HFFc6 (cell line): Measurements from ENCODE around the gene STRBP. TPM values are rescaled to one million over a fixed set of nuclear protein-coding genes. Genes with fewer than 3 reads are reported as not detected.

Source experiments
- DNase-seq: peaks from one replicate; pipeline ENCODE4 v3.0.0-alpha.2; 2018
- H3K27ac Mint-ChIP-seq: 2 replicates; pipeline ENCODE4 v1.8.0; 2020; ENCODE audit warnings: mild to moderate bottlenecking, mixed read lengths
- H3K27me3 Mint-ChIP-seq: 2 replicates; pipeline ENCODE4 v1.8.0; 2021; ENCODE audit warnings: mild to moderate bottlenecking, moderate library complexity, mixed read lengths; ENCODE audit not compliant: insufficient read depth
- H3K36me3 Mint-ChIP-seq: 2 replicates; pipeline ENCODE4 v1.8.0; 2021; ENCODE audit warnings: low read depth, mixed read lengths
- H3K4me1 Mint-ChIP-seq: 2 replicates; pipeline ENCODE4 v1.8.0; 2020; ENCODE audit warnings: low read depth, mixed read lengths
- H3K4me3 Mint-ChIP-seq: 2 replicates; pipeline ENCODE4 v1.8.0; 2020; ENCODE audit warnings: mild to moderate bottlenecking, moderate library complexity, mixed read lengths
- H3K9me3 Mint-ChIP-seq: 2 replicates; pipeline ENCODE4 v1.8.0; 2020; ENCODE audit warnings: mild to moderate bottlenecking, mixed read lengths
- CTCF ChIP-seq: fragments of 200-600 bp; sonication (generic); IDR thresholded peaks from 2 replicates; pipeline ENCODE4 v1.5.0; 2021; ENCODE audit warnings: antibody characterized with exemption, mild to moderate bottlenecking
- total RNA-seq, 6 experiments: library from RNA; stranded (reverse); fragmentation: NEBNext Ultra II Directional; extraction: Animal tissue kit (Norgen Biotek cat#: 25700); gene quantifications; 2 replicates in 1 of 6; 3 replicates in 5 of 6; pipeline ENCODE4 v1.2.3, GENCODE V29; 2021

The STRBP gene
- total RNA-seq, 6 experiments from 2014 or later, result 1.4 to 2.5 (median 1.9) TPM

DNA sequence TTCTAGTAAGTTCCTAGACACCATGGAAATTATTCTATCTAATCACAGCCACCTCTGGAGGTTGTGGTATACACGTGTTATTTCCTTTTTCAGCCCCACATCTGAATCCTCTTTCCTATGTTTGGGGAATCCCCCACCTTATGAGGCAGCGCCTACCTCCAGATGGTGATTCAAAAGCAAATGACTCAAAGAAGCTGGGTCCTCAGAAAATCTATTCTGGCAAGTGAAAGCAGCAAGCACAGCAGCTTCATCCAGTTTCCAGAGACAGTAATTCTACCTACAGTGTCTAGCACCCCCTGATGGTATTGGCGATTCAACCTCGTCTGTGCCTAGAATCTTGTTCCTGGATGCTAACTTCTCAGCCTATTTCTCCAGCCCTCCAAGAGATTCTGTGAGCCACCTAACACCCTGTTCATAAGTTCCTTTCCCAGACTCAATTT is 43.0 kb downstream of the STRBP start:
- peaks cover 14% of the 10 kb centered on the region for H3K4me1 Mint-ChIP-seq
- TF ChIP-seq CTCF, result peak; percentile 76
- H3K4me3 Mint-ChIP-seq, result no peak overlapping the region; the same call in 1 of the 2 replicates
- H3K9me3 Mint-ChIP-seq, result no peaks in the 10 kb centered on the region
- no peaks in the 10 kb centered on the region for H3K36me3 Mint-ChIP-seq
- no peak overlapping the region for H3K27ac Mint-ChIP-seq
- DNase-seq, result peak; percentile 72
- H3K27me3 Mint-ChIP-seq, result no peaks in the 10 kb centered on the region; the same call in 1 of the 2 replicates

- peaks cover 8% of the 10 kb centered on the region for H3K27me3 Mint-ChIP-seq
- DNase-seq, result no peak
- no peak overlapping the region for H3K4me3 Mint-ChIP-seq
Measured at GRCh38 chr9:123220127-123220526, 48.3 kb downstream of the STRBP start.

GRCh38 chr9:123218831-123219230 is 49.6 kb downstream of the STRBP start:
- no peak overlapping the region for H3K27ac Mint-ChIP-seq
- no peaks in the 10 kb centered on the region for H3K36me3 Mint-ChIP-seq
- TF ChIP-seq CTCF, result no peak
- peaks cover 9% of the 10 kb centered on the region; the same call in 1 of the 2 replicates for H3K4me1 Mint-ChIP-seq
- no peaks in the 10 kb centered on the region for H3K9me3 Mint-ChIP-seq
- peaks cover 8% of the 10 kb centered on the region for H3K27me3 Mint-ChIP-seq
- no peak for DNase-seq
- no peak overlapping the region for H3K4me3 Mint-ChIP-seq

More at GRCh38 chr9:123220127-123220526, 48.3 kb downstream of the STRBP start:
- no peak overlapping the region for H3K27ac Mint-ChIP-seq
- H3K9me3 Mint-ChIP-seq, result no peaks in the 10 kb centered on the region
- TF ChIP-seq CTCF, result no peak
- H3K36me3 Mint-ChIP-seq, result no peaks in the 10 kb centered on the region
- peaks cover 14% of the 10 kb centered on the region for H3K4me1 Mint-ChIP-seq

GRCh38 chr9:123217128-123217654 is 51.2 kb downstream of the STRBP start:
- DNase-seq, result no peak
- Mint-ChIP-seq H3K4me1 (peaks cover 9% of the 10 kb centered on the region; the same call in 1 of the 2 replicates), H3K36me3 (no peaks in the 10 kb centered on the region)

GRCh38 chr9:123216251-123216797 is 52.1 kb downstream of the STRBP start:
- no peak for TF ChIP-seq CTCF
- no peaks in the 10 kb centered on the region for H3K9me3 Mint-ChIP-seq
- H3K27me3 Mint-ChIP-seq, result peaks cover 8% of the 10 kb centered on the region; the same call in 1 of the 2 replicates
- H3K4me1 Mint-ChIP-seq, result peaks cover 9% of the 10 kb centered on the region; the same call in 1 of the 2 replicates
- DNase-seq, result no peak
- no peaks in the 10 kb centered on the region for H3K36me3 Mint-ChIP-seq
- H3K4me3 Mint-ChIP-seq, result no peak overlapping the region
- no peak overlapping the region for H3K27ac Mint-ChIP-seq

More at GRCh38 chr9:123217128-123217654, 51.2 kb downstream of the STRBP start:
- peaks cover 8% of the 10 kb centered on the region for H3K27me3 Mint-ChIP-seq
- no peak overlapping the region for H3K4me3 Mint-ChIP-seq
- TF ChIP-seq CTCF, result no peak
- H3K27ac Mint-ChIP-seq, result no peak overlapping the region
- no peaks in the 10 kb centered on the region for H3K9me3 Mint-ChIP-seq
